ENCODE results near the gene KRTAP10-10.
"Not testable (repeated sequence)": the region's sequence is repeated elsewhere in the genome, so short reads cannot be mapped to it uniquely, and the experiment has no call there.

Gene KRTAP10-10

GRCh38 chr21:44593598-44594405, 43.4 kb upstream of the KRTAP10-10 start:
- no peak for DNase-seq (ENCODE audit: low read depth)
- TF ChIP-seq, protein P1, sequence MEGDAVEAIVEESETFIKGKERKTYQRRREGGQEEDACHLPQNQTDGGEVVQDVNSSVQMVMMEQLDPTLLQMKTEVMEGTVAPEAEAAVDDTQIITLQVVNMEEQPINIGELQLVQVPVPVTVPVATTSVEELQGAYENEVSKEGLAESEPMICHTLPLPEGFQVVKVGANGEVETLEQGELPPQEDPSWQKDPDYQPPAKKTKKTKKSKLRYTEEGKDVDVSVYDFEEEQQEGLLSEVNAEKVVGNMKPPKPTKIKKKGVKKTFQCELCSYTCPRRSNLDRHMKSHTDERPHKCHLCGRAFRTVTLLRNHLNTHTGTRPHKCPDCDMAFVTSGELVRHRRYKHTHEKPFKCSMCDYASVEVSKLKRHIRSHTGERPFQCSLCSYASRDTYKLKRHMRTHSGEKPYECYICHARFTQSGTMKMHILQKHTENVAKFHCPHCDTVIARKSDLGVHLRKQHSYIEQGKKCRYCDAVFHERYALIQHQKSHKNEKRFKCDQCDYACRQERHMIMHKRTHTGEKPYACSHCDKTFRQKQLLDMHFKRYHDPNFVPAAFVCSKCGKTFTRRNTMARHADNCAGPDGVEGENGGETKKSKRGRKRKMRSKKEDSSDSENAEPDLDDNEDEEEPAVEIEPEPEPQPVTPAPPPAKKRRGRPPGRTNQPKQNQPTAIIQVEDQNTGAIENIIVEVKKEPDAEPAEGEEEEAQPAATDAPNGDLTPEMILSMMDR (IDR thresholded peaks at IDR 0.05; ENCODE audit: insufficient read depth, low read depth, low read length, missing control alignments): no peak
- H3K4me3 ChIP-seq (ENCODE audit: low read length): no peak overlapping the region

DNA sequence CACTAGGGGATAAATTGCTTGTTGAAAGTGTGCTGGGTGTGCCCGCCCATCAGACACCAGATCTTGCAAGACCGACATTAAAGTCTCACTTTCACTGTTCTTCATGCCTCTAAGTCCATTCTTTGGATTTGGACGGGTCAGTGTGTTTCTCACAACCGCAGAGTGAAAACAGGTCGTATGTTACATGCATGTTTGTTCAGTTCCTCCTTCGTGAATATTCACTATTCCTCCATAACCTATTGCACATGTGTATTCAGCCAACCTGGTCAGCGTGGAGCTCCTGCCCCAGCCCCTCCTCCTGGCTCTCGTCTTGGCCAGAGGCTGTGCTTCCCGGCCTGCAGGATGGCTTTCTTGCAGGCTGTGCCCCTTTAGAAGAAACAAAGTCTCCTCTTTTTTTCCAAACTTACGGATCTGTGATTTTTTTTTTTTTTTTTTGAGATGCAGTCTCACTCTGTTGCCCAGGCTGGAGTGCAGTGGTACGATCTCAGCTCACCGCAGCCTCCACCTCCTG, 42.7 kb upstream of the KRTAP10-10 start:
- DNase-seq (ENCODE audit: low read depth): no peak
- H3K4me3 ChIP-seq (ENCODE audit: low read length): no peak overlapping the region
- TF ChIP-seq, protein P1 (IDR thresholded peaks at IDR 0.05; ENCODE audit: insufficient read depth, low read depth, low read length, missing control alignments): no peak

DNA sequence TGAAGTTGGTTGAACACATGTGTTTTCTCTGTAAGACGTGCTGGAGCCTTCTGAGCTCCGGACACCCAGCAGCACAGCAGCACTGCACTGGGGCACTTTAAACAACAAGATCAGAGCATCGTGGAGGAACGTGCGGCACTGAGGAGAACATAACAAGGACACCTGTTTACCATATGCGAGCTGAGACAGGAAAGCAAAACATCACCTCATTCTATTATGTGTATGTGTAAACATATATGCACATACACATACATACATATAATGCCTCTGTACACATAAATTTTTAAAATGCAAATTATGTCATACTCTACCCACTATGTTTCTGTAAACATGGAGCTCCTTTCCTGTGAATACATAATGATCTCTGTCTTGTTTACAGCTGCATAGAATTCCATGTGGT, 41.6 kb upstream of the KRTAP10-10 start:
- TF ChIP-seq, protein P1 (IDR thresholded peaks at IDR 0.05; ENCODE audit: insufficient read depth, low read depth, low read length, missing control alignments): no peak
- no peak overlapping the region for H3K4me3 ChIP-seq (ENCODE audit: low read length)
- DNase-seq (ENCODE audit: low read depth): no peak

GRCh38 chr21:44596068-44596725, 41.0 kb upstream of the KRTAP10-10 start:
- DNase-seq (ENCODE audit: low read depth): peak; percentile 36
- H3K4me3 ChIP-seq (ENCODE audit: low read length): no peak overlapping the region
- TF ChIP-seq, protein P1 (IDR thresholded peaks at IDR 0.05; ENCODE audit: insufficient read depth, low read depth, low read length, missing control alignments): no peak

DNA sequence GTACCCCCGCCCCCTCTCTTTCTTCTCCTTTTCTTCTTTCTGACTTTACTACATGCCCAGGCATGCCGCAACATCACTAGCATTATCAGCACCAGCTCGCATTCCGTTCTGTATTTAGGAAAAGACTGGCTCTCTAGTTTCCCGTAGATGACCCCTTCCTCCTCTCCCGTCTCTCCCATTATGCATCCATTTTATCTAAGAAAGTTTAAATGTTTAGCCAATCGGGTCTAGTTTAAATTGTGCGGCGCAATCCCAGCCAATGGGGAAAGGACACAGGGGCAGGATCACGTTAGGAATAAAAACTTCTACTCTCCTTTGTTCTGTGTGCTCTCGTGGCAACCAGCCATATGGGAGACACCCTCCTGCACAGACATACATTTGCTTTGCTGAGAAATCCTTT, 39.1 kb upstream of the KRTAP10-10 start:
- DNase-seq (ENCODE audit: low read depth): no peak
- TF ChIP-seq, protein P1 (IDR thresholded peaks at IDR 0.05; ENCODE audit: insufficient read depth, low read depth, low read length, missing control alignments): no peak
- H3K4me3 ChIP-seq (ENCODE audit: low read length): no peak overlapping the region

- TF ChIP-seq, protein P1 (IDR thresholded peaks at IDR 0.05; ENCODE audit: insufficient read depth, low read depth, low read length, missing control alignments): no peak
- DNase-seq (ENCODE audit: low read depth): no peak
- no peak overlapping the region for H3K4me3 ChIP-seq (ENCODE audit: low read length)
These were observed 37.7 kb upstream of the KRTAP10-10 start for GRCh38 chr21:44599264-44600029.

GRCh38 chr21:44600118-44600978, 36.8 kb upstream of the KRTAP10-10 start, which contains the start of gene KRTAP10-7:
Gene KRTAP10-7, plus strand, starts transcription at chr21:44600597. Its CDS starts 25 bp downstream, at chr21:44600622.
- not testable (repeated sequence) for H3K4me3 ChIP-seq (ENCODE audit: low read length); DNase-seq (ENCODE audit: low read depth)

GRCh38 chr21:44601091-44601490, 36.1 kb upstream of the KRTAP10-10 start:
- not testable (repeated sequence) for H3K4me3 ChIP-seq (ENCODE audit: low read length); DNase-seq (ENCODE audit: low read depth)
